Measurements from ENCODE around the gene ZNF548.

GRCh38 chr19:57355916-57356315 lies 33.7 kb upstream of the ZNF548 start:
- TF ChIP-seq TAF1 (IDR thresholded peaks at IDR 0.05; ENCODE audit: borderline replicate concordance, low read depth, low read length) (no peak), POLR2A (IDR thresholded peaks at IDR 0.05; ENCODE audit: low read depth, low read length) (no peak)
